Measurements from ENCODE around the gene TUBB6. TPM values are rescaled to one million over a fixed set of nuclear protein-coding genes. Genes with fewer than 3 reads are reported as not detected.

TUBB6 gene
- polyA plus RNA-seq (ENCODE audit: insufficient read length in 4 of 4), result 10 to 100 TPM; 55.8 to 75.3 (median 59.5) TPM

DNA sequence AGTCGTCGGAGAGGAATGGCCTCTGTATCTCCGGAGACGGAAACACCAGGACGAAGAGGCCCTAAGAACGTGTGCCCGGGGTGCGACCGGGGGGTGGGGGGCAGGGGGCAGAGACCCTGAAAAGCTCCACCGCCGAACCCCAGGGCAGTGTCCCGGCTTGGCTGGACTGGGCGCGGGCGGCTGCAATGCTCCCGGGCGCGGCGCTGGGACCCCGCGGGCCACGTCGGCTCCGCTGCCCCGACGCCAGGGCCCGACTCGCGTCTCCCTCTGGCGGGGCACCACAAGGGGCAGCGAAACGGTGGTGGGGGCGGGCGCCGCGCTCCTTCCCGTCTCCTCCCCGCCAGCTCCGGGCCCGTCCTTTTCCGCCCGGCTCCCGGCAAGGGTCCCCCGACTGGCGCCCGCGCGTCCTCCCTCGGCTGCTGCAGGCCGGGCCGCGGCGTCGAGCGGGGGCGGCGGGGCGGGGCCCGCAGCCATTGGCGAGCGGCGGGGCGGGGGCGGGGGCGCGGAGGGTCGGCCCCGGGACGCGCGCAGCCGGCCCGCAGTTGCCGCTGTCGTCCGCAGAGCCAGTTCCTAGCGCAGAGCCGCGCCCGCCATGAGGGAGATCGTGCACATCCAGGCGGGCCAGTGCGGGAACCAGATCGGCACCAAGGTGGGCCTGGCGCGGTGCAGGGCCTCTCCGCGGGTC lies at the start of gene TUBB6:
TUBB6 (plus strand) TSS at position 541 of the 685 bp plus-strand sequence; CDS start at position 593, 52 bp downstream.
- peak in 1 of 4 donors; percentile 26 for DNase-seq (ENCODE audit: low read depth in 4 of 4, low spot score in 3 of 4)

DNA sequence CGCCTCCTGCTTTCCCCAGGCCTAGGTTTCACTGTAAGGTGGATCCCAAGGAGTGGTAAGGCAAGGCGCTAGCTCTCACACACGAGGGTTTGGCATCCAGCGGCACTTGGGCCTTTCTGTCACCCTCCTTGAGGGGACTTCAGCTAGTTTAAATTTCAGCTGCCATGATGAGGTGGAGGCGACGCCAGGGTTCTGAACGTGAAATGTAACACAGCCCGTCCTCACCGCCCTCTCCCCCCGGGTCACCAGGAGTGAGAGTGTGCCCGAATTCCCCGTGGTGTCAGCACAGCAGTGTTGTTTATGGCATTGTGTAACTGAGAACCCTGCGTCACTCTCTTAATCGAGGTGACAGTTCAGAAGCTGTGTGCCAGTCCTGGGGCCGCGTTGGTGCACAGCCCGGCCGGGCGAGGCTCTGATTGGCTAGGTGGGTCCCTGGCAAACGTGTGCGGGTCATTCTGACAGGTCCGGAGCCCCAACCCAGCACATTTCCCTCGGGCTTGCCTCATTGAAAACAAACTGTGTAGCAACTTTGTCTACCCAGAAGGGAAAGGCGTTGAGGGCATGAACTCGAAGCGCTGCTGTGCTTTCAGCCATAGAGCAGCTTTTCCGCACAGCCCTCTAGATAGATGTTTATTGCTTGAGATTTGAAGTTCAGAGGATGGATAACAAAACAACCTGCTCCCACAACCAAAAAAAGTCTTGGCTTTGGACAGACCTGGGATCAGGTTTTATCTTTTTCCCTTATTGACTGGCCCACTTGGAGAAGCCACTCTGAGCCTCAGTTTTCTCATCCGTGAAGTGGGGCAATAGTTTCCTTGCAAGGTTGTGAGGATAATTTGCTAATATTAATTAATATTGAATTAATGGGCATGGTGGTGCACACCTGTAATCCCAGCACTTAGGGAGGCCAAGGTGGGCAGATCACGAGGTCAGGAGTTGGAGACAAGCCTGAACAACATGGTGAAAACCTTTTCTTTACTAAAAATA lies 49.0 kb upstream of the TUBB6 start:
- DNase-seq (ENCODE audit: low read depth in 4 of 4, low spot score in 3 of 4), result no peak

DNA sequence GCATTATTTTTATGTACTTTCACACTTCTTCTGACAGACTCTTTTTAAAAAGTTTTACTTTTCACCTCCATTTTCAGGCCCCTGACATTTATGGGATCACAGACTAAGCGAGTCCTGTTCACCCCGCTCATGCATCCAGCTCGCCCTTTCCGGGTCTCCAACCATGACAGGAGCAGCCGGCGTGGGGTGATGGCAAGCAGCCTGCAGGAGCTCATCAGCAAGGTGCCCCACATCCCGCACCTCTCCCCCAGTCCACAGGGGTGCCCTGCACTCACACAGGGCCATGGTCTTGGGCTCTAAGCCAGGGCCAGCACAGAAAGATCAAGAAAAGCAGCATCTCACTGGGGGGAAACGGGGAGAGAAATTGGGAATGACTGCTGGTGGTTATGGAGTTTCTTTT lies 45.3 kb upstream of the TUBB6 start:
- DNase-seq (ENCODE audit: low read depth in 4 of 4, low spot score in 3 of 4), result no peak

DNA sequence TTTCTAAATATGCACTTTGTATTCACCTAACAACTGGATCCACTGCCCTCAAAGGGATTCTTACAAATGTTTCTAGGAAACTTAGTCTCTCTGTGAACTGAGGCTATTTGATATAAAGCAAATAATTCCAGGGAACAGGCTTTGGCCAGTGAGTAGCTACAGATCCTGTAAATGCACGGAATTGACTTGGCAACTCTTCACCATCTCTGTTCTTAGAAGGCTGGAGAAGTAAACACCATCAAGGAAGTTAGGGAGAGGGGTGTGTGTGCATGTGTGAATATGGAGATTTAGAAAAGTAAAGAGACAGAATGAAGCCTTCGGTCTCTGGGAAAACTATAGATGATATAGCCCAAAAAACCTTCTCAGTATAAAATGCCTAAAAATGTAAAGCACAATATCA lies 43.2 kb upstream of the TUBB6 start:
- DNase-seq (ENCODE audit: low read depth in 4 of 4, low spot score in 3 of 4), result no peak

DNA sequence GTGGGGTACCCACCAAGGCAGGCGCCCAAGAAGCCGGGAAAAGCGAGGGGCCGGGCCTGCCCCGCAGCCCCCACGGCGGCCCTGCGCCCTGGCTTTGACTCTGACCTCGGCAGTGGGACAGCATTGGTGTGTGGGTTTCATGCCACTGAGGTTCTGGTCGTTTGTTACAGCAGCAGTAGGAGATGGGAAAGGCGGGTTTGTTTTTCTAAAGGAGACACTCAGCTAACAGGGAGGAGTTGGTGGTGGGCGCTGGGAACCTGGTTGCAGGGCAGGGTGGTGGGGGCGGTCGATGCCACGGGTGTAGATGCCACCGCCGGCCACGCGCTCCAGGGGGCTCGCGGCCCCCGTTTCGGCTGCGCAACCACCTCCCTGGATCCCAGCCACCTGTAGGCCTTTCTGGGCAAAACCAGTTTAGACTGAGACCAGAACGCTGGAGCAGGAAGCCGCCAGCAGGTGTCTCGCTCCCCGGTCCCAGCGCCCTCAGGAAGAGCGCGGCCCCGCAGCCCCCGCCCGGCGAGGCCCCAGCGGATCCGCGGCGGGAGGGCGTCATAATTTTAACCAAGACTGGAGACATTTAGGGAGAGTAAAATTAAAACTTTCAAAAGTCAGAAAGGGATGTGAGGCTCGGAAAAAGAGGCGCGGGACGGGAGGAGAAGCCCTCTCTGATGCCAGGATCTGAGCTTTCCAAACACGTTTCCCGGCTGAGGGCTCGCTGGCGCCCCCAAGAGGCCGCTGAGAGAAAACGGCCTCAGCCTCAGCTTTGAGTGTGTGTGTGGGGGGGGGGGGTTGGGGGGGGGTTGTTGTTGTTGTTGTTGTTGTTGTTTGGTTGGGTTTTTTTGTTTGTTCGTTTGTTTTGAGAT lies 36.4 kb upstream of the TUBB6 start:
- peak; percentile 72 to 82 (median 76) for DNase-seq (ENCODE audit: low read depth in 4 of 4, low spot score in 3 of 4)

DNA sequence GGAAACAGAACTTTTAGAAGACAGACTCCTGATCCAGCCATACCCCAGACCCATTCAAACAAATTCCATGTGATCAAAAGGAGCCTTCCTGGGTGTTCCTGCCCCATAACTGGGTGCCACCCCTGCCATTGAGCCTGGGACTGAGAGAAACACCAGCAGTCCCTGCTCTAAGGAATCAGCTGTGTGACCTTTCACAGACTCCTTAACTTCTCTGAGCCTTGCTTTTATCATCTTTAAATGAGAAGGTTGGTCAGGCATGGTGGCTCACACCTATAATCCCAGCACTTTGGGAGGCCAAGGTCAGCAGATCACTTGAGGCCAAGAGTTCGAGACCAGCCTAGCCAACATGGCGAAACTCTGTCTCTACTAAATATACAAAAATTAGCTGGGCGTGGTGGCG lies 33.2 kb upstream of the TUBB6 start:
- no peak for DNase-seq (ENCODE audit: low read depth in 4 of 4, low spot score in 3 of 4)

DNA sequence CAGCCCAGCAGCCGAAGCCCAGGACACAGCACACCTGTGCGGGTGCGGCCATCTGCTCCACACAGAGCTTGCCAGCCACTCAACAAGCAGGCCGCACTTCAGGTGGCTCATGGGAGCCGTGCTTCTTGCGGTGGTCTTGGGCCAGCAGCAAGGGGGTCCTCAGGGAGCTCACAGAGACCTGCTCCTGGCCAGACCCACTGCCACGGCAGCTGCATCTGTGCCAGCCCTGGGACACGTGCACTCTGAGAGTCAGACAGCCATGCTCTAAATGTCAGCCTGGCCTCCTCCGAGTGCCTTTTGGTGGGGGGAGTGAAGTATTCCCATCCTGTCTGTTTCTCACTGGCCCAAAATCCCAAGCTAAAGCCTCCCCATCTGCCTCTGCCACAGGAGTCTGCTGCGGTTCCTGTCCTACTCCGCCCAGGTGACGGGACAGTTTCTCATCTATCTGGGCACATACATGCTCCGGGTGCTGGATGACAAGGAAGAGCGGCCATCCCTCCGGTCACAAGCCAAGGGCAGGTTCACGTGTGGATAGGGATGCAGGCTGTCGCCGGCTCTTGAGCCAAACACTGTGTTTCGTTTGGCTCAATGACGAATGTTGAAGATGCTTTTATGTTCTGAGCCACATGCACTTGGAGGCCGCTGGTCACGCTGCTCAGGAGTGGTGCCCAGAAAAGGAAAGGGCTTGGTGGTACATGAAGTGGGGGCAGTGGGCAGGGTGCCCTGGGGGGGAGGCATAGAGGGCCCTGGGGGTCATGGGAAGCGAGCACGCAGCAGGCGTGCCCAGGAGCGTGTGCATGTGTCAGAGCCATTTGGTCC lies 31.1 kb upstream of the TUBB6 start:
- no peak for DNase-seq (ENCODE audit: low read depth in 4 of 4, low spot score in 3 of 4)

DNA sequence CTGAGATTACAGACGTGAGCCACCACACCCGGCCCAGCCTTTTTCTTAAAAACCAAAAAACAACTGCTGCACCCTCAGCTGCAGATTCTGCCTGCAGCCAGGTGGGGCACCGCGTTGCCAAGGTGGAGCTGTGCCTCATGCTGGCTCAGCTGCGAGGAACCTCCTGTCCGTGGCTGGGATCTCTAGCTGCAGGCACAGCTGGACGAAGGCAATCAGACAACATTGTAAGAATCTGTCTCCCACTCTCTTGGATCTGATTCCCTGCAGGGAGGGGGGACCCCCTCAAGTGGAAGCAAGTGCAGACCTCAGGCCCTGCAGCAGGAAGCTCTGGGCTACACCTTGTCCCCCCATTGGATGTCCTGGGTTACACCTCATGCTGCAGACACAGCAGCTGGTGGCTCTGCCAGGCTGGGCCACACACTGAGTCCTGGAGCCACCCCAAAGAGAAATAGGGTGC lies 29.8 kb upstream of the TUBB6 start:
- DNase-seq (ENCODE audit: low read depth in 4 of 4, low spot score in 3 of 4), result no peak

DNA sequence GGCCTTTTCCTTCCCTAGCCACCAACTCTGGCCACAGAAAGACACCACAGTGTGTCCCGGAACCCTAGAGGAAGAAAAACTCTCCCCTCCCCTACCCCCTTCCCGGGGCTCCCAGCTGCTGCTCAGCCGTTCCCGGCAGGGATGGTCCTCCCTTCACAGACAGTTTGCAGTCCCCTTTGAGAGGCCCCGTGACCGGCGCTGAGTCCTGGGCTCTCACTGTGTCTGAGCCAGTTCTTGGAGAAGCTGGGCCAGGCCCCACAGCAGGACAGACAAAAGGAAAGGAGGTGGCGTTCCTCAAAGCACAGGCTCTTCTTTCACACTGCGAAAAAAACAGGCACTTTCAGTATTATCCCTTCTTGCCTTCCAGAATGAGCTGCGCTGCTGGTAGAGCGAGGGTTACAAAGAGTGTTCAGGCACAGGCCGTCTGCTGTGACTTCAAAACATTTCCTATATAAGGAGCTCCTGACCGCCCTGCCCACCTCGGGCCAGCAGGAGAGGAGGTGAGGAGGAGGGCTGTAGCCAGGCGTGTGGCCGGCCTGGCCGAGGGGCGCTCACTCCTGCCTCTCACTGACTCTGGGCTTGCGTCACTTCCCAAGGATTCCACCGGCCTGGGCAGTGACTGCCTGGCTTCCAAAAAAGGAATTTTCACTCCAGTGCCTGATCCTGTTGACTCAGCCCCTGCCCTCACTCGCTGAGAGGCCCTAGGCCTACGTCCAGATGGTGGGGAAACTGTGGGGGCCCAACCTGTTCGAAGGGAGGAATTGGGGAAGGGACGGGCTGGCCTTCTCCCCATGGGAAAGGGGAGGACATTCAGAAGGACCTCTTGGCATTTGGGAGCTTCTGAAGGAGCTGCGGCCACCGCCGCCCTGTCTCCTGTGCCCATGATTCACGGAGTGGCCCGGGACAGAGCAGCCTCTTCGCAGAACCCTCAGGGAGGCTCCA lies 29.0 kb upstream of the TUBB6 start:
- peak in 2 of 4 donors; percentile 60 for DNase-seq (ENCODE audit: low read depth in 4 of 4, low spot score in 3 of 4)

DNA sequence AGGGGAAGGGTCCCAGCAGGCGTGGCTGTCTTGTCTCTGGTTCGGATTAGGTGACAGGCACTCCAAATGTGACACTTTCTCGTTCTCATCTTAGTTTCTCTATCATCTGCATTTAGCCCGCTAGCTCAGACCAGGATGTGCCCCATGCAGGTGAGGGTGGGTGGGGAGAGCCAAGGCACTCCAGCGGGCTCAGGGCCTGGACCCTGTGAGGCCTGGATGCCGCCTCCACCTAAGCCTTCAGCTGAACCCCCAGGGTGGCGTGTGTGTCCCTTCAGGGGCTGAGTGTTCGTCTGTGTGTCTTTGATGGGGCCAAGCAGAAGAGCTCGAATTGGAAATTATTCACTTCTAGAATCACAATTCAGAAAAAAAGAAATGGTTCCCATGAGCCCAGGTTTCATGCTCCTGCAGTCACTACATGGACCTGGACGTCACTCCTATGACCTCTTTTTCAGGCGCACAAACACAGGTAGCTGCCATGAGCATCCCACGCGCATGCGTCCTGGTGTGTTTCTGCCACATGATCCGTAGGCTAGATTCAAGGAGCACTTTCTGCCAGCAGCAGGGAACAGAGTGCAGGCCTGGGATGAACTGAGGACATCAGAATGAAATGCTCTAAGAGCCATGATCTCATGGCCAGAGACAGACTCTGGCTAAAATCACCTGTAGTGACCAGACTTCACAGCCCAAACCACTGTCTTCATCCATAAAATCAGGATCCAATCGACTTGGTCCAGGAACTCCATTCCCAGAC lies 28.1 kb upstream of the TUBB6 start:
- no peak for DNase-seq (ENCODE audit: low read depth in 4 of 4, low spot score in 3 of 4)

DNA sequence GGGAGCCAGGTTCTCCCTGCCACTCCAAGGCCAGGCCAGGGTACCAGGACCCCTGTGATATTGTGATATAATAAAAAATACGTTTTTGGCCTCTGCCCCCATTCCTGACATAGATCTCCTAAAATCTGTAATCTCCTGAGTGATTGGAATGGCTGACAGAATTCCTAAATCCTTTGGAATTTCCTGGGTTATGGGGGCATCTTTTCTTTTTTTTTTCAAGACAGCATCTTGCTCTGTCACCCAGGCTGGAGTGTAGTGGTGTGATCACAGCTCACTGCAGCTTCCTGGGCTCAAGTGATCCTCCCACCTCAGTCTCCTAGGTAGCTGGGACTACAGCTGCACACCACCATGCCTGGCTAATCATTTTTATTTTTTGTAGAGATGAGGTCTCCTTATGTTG lies 26.2 kb upstream of the TUBB6 start:
- no peak for DNase-seq (ENCODE audit: low read depth in 4 of 4, low spot score in 3 of 4)

DNA sequence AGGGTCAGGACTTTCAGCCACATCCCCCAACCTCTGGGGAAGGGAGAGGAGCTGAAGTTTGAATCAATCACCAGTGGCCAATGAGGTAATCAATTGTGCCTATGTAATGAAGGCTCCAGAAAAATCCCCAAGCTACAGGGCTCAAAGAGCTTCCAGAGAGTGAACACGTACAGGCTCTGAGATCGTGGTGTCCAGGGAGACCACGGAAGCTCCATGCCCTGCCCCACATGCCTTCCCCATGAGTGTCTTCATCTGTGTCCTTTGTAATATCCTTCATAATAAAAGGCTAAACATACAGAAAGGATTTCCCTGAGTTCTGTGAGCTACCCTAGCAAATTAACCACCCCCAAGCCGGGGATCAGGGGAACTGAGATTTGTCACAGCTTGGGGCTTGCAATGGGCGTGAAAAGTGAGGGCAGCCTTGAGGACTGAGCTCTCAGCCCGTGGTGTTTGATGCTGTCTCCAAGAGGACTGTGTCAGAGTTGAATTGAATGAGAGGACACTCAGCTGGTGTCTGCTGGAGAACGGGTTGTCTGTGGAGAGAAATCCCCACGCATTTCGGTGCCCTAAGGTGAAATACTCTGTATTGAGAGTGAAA lies 25.5 kb upstream of the TUBB6 start:
- DNase-seq (ENCODE audit: low read depth in 4 of 4, low spot score in 3 of 4), result no peak

DNA sequence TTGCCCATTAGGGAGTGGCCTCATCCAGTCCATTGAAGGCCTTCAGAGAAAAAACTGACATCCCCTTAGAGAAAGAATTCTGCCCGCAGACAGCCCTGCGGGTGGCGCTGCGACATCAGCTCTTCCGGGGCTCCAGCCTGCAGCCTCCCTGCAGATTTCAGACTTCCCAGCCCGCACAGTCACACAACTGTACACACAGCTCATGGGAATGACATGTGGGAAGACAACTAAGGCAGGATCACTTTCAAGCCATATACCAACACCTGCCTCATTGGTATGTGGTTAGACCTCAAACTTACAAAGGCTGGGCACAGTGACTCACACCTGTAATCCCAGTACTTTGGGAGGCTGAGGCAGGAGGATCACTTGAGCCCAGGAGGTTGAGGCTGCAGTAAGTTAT lies 24.8 kb upstream of the TUBB6 start:
- DNase-seq (ENCODE audit: low read depth in 4 of 4, low spot score in 3 of 4), result no peak

DNA sequence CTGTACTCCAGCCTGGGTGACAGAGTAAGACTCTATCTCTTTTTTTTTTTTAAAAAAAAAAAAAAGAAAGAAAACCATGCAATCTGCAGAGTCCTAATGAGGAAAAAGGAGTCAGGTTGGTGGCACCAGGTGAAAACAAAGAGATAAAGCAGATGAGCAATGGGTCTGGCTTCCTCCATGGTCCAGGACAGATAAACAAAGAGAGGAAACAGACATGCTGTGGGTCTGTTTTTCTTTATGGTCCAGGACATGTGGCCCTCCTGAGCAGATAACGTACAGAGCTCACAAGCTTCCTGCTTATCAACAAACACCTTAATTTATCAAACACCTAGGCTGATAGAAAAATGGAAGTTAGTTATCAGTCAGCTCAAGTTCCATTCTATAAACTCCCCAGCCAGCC lies 24.4 kb upstream of the TUBB6 start:
- DNase-seq (ENCODE audit: low read depth in 4 of 4, low spot score in 3 of 4), result no peak

DNA sequence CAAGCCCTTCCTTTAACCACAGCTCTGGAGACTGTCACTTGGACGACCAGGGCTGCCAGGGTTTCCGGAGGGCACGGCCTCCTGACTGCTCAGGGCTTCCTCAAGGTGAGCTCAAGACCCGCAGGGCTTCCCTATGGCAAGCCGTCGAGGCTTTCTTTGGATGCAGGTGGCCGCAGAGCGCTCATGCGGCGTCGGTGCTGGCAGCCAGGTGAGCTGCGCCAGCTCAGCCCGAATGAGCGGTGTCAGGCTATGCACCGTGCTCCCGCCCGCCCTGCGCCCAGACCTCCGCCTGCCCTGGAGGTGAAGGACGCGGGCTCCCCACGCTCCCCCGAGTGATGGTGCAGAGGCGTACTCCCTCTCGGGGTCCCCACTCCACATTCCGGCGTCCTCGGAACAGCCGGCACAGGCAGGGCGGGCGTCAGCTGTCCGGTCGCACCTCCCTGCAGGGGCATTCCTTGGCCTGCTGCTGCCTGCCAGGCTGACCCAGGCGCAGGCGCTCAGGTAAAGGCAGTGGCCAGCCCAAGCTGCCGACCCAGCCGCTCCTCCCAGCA lies 20.8 kb upstream of the TUBB6 start:
- no peak for DNase-seq (ENCODE audit: low read depth in 4 of 4, low spot score in 3 of 4)

DNA sequence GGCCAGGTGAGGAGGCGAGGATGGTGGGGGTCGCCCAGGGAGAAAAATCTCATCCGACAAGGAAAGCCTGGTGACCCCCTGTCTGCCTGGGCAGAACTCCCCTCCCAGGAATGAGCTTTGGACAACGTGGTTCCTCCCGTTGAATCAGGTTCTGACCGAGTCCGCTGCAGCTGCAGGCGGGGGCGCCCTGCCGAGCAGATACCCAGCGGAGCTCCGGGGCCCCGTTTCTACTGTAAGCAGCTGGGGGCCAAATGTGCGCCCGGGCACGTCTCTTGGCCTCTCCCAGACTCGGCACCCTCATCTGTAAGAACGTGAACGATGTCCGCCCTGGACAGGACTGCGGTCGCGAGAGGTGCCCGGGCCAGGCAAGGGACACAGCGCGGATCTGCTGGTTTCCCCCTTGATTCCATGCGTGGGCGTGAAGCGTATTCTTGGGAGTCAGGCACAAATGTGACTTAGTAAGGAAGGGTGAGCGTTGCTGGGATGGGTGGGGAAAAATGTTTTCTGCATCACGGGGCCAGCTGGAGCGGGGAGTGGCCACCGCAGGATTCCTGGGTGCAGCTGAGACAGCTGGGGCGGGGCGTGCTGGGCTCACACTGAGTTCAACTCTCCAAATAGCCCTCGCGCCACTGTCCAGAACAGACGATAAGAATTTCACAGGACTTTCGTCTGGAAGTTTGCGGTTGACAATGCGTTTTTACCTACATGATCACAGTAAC lies 20.2 kb upstream of the TUBB6 start:
- DNase-seq (ENCODE audit: low read depth in 4 of 4, low spot score in 3 of 4), result peak in 2 of 4 donors; percentile 34 to 49

DNA sequence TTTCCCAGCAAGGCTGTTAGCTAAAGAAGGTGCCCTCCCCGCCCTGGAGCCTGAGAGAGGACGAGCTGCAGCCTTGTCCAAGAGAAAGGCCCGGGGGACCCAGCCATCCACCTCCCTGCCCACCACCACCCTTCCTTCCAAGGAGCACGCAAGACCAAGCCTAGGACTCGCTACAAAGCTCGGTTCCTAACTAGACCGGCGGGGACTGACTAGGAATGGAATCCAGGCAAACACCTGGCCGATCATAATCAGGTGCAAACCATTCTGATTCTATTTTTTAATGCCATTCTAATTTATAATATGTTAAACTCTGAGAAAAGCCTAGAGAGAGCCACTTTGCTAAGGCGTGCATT lies 19.7 kb upstream of the TUBB6 start:
- DNase-seq (ENCODE audit: low read depth in 4 of 4, low spot score in 3 of 4), result no peak

Data from right renal pelvis (tissue), 4 donors.